ENCODE results near the gene FMO4.
"Not testable (repeated sequence)": the region's sequence is repeated elsewhere in the genome, so short reads cannot be mapped to it uniquely, and the experiment has no call there.

The FMO4 gene

GRCh38 chr1:171366816-171367215, 52.8 kb downstream of the FMO4 start:
- TF ChIP-seq, protein P1, sequence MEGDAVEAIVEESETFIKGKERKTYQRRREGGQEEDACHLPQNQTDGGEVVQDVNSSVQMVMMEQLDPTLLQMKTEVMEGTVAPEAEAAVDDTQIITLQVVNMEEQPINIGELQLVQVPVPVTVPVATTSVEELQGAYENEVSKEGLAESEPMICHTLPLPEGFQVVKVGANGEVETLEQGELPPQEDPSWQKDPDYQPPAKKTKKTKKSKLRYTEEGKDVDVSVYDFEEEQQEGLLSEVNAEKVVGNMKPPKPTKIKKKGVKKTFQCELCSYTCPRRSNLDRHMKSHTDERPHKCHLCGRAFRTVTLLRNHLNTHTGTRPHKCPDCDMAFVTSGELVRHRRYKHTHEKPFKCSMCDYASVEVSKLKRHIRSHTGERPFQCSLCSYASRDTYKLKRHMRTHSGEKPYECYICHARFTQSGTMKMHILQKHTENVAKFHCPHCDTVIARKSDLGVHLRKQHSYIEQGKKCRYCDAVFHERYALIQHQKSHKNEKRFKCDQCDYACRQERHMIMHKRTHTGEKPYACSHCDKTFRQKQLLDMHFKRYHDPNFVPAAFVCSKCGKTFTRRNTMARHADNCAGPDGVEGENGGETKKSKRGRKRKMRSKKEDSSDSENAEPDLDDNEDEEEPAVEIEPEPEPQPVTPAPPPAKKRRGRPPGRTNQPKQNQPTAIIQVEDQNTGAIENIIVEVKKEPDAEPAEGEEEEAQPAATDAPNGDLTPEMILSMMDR (IDR thresholded peaks at IDR 0.05): no peak
- TF ChIP-seq ZFX (IDR thresholded peaks at IDR 0.05; ENCODE audit: borderline replicate concordance): no peak
- no peak overlapping the region for H3K27ac ChIP-seq

GRCh38 chr1:171367436-171367835, 53.5 kb downstream of the FMO4 start:
- H3K27ac ChIP-seq: no peak overlapping the region
- TF ChIP-seq, protein P1 (IDR thresholded peaks at IDR 0.05): no peak
- TF ChIP-seq ZFX (IDR thresholded peaks at IDR 0.05; ENCODE audit: borderline replicate concordance): no peak

GRCh38 chr1:171372418-171373084, 58.6 kb downstream of the FMO4 start:
- H3K27ac ChIP-seq: peak overlapping the region; percentile 85
- TF ChIP-seq ZFX (IDR thresholded peaks at IDR 0.05; ENCODE audit: borderline replicate concordance): no peak

GRCh38 chr1:171373357-171374122, 59.6 kb downstream of the FMO4 start:
- H3K27ac ChIP-seq: peak overlapping the region; percentile 85

DNA sequence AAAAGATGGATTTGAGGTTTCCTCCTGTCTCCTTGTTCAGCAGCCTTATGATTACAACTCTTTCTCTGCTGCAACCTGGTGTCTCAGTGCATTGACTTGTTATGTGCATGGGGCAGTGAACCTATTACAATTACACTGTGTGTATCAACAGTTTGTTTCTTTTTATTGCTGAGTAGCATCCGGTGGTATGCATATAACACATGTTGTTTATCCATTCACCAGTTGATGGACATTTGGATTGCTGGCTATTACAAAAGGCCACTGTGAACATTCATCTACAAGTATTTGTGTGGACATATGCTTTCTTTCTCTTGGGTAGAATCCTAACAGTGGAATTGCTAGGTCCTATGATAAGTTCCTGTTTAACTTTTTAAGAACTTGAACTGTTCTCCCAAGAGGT, 65.9 kb downstream of the FMO4 start:
- no peak for TF ChIP-seq ZFX (IDR thresholded peaks at IDR 0.05; ENCODE audit: borderline replicate concordance)
- TF ChIP-seq, protein P1 (IDR thresholded peaks at IDR 0.05): no peak
- no peak overlapping the region for H3K27ac ChIP-seq

GRCh38 chr1:171381866-171382210, 67.9 kb downstream of the FMO4 start:
- TF ChIP-seq ZFX (IDR thresholded peaks at IDR 0.05; ENCODE audit: borderline replicate concordance): no peak
- TF ChIP-seq, protein P1 (IDR thresholded peaks at IDR 0.05): no peak
- no peak overlapping the region for H3K27ac ChIP-seq

- H3K27ac ChIP-seq: no peak overlapping the region
- TF ChIP-seq ZFX (IDR thresholded peaks at IDR 0.05; ENCODE audit: borderline replicate concordance): no peak
- TF ChIP-seq, protein P1 (IDR thresholded peaks at IDR 0.05): no peak
Observed at GRCh38 chr1:171384496-171384895, 70.5 kb downstream of the FMO4 start.

DNA sequence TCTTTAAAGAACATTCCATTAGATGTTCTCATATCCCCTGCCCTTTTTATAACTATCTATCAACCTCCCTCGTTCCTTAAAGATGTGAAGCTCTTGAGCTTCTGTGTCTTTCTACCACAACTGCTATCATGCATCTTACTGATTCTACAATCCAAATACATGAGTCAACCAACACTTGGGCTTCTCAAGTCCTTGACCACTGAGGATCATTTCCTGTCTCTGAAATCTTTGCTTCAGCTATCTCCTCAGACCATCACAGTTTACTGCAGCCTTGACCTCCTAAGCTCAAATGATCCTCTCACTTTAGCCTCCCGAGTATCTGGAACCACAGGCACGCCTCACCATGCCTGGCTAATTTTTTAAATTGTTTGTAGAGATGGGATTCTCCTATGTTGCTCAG, 75.2 kb downstream of the FMO4 start:
- TF ChIP-seq ZFX (IDR thresholded peaks at IDR 0.05; ENCODE audit: borderline replicate concordance): no peak
- TF ChIP-seq, protein P1 (IDR thresholded peaks at IDR 0.05): no peak
- no peak overlapping the region for H3K27ac ChIP-seq

DNA sequence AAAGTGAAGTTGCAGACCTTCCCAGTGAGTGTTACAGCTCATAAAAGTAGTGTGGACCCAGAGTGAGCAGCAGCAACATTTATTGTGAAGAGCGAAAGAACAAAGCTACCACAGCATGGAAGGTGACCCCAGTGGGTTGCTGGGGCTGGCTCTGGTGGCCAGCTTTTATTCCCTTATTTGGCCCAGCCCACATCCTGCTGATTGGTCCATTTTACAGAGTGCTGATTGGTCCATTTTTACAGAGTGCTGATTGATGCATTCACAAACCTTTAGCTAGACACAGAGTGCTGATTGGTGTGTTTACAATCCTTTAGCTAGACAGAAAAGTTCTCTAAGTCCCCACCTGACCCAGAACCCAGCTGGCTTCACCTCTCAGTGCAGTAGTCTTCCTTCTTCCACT, 76.8 kb downstream of the FMO4 start:
- not testable (repeated sequence) for H3K27ac ChIP-seq
